SK-N-SH treated with all-trans-retinoic acid at 6 μM for 48 hours (cell line): Measurements from ENCODE around the gene SLC2A4.

Source experiments
- ATAC-seq: fragments of 200-7000 bp; cut with Tn5 transposase; 3 replicates; pipeline ENCODE4 v1.9.1; 2020; ENCODE audit warnings: mild to moderate bottlenecking, moderate library complexity
- BACH2 ChIP-seq: fragments of 250-450 bp; sonication (Bioruptor Pico); IDR thresholded peaks from 2 replicates; pipeline ENCODE4 v1.9.0; 2021; ENCODE audit warnings: mild to moderate bottlenecking, borderline replicate concordance
- CSDC2 ChIP-seq: fragments of 250-450 bp; sonication (Bioruptor Pico); IDR thresholded peaks from 2 replicates; pipeline ENCODE4 v1.5.0; 2020; ENCODE audit warnings: mild to moderate bottlenecking, moderate library complexity
- ESRRG ChIP-seq: fragments of 250-450 bp; sonication (Bioruptor Pico); IDR thresholded peaks from 2 replicates; pipeline ENCODE4 v1.6.1; 2021; ENCODE audit warnings: mild to moderate bottlenecking
- GLIS3 ChIP-seq: fragments of 250-450 bp; sonication (Bioruptor Pico); IDR thresholded peaks from 2 replicates; pipeline ENCODE4 v1.5.0; 2020; ENCODE audit warnings: mild to moderate bottlenecking, moderate library complexity
- ISL1 ChIP-seq: fragments of 250-450 bp; sonication (Bioruptor Pico); IDR thresholded peaks from 2 replicates; pipeline ENCODE4 v2.1.2; 2022; ENCODE audit warnings: mild to moderate bottlenecking, moderate library complexity
- PPARA ChIP-seq: fragments of 250-450 bp; sonication (Bioruptor Pico); IDR thresholded peaks from 2 replicates; pipeline ENCODE4 v1.5.0; 2020; ENCODE audit warnings: mild to moderate bottlenecking, borderline replicate concordance
- RARB ChIP-seq: fragments of 250-450 bp; sonication (Bioruptor Pico); IDR thresholded peaks from 2 replicates; pipeline ENCODE4 v1.8.0; 2021; ENCODE audit warnings: mild to moderate bottlenecking, moderate library complexity
- SNAI2 ChIP-seq: fragments of 250-450 bp; sonication (Bioruptor Pico); IDR thresholded peaks from 2 replicates; pipeline ENCODE4 v1.5.0; 2020; ENCODE audit warnings: mild to moderate bottlenecking, moderate library complexity
- TCF4 ChIP-seq: fragments of 250-450 bp; sonication (Bioruptor Pico); IDR thresholded peaks from 2 replicates; pipeline ENCODE4 v1.8.0; 2021; ENCODE audit warnings: mild to moderate bottlenecking, moderate library complexity, borderline replicate concordance
- TOX ChIP-seq: fragments of 250-450 bp; sonication (Bioruptor Pico); IDR thresholded peaks from 2 replicates; pipeline ENCODE4 v1.8.0; 2021; ENCODE audit warnings: mild to moderate bottlenecking, moderate library complexity, borderline replicate concordance
- ZC3H10 ChIP-seq: fragments of 250-450 bp; sonication (Bioruptor Pico); IDR thresholded peaks from 2 replicates; pipeline ENCODE4 v1.5.1; 2021; ENCODE audit warnings: mild to moderate bottlenecking, moderate library complexity
- ZFP3 ChIP-seq: fragments of 250-450 bp; sonication (Bioruptor Pico); IDR thresholded peaks from 2 replicates; pipeline ENCODE4 v1.5.0; 2020; ENCODE audit warnings: mild to moderate bottlenecking, moderate library complexity
- ZFP30 ChIP-seq: fragments of 450-650 bp; formaldehyde crosslinking; IDR thresholded peaks from 2 replicates; pipeline ENCODE4 v1.5.0; 2022; ENCODE audit warnings: mild to moderate bottlenecking, moderate library complexity
- ZNF565 ChIP-seq: fragments of 450-650 bp; formaldehyde crosslinking; conservative IDR thresholded peaks from 2 replicates; pipeline ENCODE4 v1.5.0; 2020; ENCODE audit warnings: low read depth, mild to moderate bottlenecking, moderate library complexity
- ZNF8 ChIP-seq: fragments of 450-650 bp; formaldehyde crosslinking; IDR thresholded peaks from 2 replicates; pipeline ENCODE4 v1.5.0; 2020; ENCODE audit warnings: mild to moderate bottlenecking, moderate library complexity
- TF ChIP-seq, protein P1 (sequence below): fragments of 250-450 bp; sonication (Bioruptor Pico); IDR thresholded peaks from 2 replicates; pipeline ENCODE4 v1.8.0; 2020; ENCODE audit warnings: mild to moderate bottlenecking, moderate library complexity, borderline replicate concordance
- TF ChIP-seq, protein P2 (sequence below): fragments of 250-450 bp; sonication (Bioruptor Pico); IDR thresholded peaks from 2 replicates; pipeline ENCODE4 v1.5.1; 2021; ENCODE audit warnings: mild to moderate bottlenecking, moderate library complexity
- TF ChIP-seq, protein P3 (sequence below): fragments of 250-450 bp; sonication (Bioruptor Pico); IDR thresholded peaks from 2 replicates; pipeline ENCODE4 v1.5.1; 2020; ENCODE audit warnings: low read depth, mild to moderate bottlenecking, moderate library complexity
- TF ChIP-seq, protein P4 (sequence below): fragments of 250-450 bp; sonication (Bioruptor Pico); IDR thresholded peaks from 2 replicates; pipeline ENCODE4 v1.8.0; 2021; ENCODE audit warnings: low read depth, mild to moderate bottlenecking, moderate library complexity, borderline replicate concordance
- TF ChIP-seq, protein P5 (sequence below): fragments of 250-450 bp; sonication (Bioruptor Pico); IDR thresholded peaks from 2 replicates; pipeline ENCODE4 v1.5.0; 2020; ENCODE audit warnings: mild to moderate bottlenecking, moderate library complexity

Gene SLC2A4

DNA sequence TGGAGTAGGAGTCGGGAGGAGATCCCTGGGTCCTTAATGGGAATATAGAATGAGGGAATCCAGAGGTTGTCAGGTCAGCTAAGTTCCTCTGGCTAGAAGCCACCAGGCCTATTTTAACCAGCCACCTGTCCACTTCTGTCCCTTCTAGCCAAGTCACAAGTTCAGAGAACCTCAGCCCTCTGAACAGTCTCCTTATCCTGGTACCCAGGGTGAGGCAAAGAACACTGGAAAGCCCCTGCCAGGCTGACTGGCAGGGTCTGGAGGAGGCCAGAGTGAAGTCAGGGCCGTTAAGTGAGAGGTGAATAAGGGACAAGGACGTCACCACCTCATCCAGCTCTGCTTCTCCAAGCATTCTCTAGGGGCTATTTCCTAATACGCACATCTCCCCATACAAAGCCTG lies 32.7 kb upstream of the SLC2A4 start:
- TF ChIP-seq ZC3H10 (no peak), CSDC2 (CRISPR knock-in tag) (no peak), ZFP3 (CRISPR knock-in tag) (no peak), TOX (CRISPR knock-in tag) (no peak), ESRRG (CRISPR knock-in tag) (no peak), RARB (CRISPR knock-in tag) (no peak), TCF4 (CRISPR knock-in tag) (no peak), SNAI2 (no peak), ZNF8 (no peak), ZNF565 (no peak)
- TF ChIP-seq, protein P1, sequence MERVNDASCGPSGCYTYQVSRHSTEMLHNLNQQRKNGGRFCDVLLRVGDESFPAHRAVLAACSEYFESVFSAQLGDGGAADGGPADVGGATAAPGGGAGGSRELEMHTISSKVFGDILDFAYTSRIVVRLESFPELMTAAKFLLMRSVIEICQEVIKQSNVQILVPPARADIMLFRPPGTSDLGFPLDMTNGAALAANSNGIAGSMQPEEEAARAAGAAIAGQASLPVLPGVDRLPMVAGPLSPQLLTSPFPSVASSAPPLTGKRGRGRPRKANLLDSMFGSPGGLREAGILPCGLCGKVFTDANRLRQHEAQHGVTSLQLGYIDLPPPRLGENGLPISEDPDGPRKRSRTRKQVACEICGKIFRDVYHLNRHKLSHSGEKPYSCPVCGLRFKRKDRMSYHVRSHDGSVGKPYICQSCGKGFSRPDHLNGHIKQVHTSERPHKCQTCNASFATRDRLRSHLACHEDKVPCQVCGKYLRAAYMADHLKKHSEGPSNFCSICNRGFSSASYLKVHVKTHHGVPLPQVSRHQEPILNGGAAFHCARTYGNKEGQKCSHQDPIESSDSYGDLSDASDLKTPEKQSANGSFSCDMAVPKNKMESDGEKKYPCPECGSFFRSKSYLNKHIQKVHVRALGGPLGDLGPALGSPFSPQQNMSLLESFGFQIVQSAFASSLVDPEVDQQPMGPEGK (CRISPR knock-in tag) = no peak
- TF ChIP-seq, protein P2, sequence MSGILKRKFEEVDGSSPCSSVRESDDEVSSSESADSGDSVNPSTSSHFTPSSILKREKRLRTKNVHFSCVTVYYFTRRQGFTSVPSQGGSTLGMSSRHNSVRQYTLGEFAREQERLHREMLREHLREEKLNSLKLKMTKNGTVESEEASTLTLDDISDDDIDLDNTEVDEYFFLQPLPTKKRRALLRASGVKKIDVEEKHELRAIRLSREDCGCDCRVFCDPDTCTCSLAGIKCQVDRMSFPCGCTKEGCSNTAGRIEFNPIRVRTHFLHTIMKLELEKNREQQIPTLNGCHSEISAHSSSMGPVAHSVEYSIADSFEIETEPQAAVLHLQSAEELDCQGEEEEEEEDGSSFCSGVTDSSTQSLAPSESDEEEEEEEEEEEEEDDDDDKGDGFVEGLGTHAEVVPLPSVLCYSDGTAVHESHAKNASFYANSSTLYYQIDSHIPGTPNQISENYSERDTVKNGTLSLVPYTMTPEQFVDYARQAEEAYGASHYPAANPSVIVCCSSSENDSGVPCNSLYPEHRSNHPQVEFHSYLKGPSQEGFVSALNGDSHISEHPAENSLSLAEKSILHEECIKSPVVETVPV = no peak
- ATAC-seq = no peak

DNA sequence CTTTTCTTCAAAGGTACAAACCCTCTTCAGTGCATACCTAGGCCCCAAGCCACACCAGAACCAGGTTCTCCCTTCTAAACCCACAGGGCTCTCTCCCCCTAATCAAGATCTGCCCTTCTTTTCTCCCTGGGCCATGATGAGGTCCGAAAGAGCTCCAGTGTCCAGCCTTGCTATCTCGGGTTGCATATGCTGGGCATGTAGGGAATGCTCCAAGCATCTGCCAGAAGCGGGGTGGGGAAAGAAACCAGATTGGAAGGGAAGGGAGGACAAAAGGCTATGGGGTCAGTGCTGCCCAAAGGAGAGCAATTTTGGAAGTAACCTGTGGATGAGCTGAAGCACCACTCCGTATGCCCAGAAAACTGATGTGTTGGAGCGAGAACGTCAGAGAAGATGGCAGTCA lies 32.3 kb upstream of the SLC2A4 start:
- TF ChIP-seq ZFP30 (CRISPR knock-in tag) (no peak), ISL1 (no peak), CSDC2 (CRISPR knock-in tag) (no peak), BACH2 (CRISPR knock-in tag) (no peak), ZNF8 (no peak), ZC3H10 (no peak), ZFP3 (CRISPR knock-in tag) (no peak), RARB (CRISPR knock-in tag) (no peak), PPARA (no peak), TOX (CRISPR knock-in tag) (no peak), ESRRG (CRISPR knock-in tag) (no peak), SNAI2 (no peak), GLIS3 (CRISPR knock-in tag) (no peak)
- TF ChIP-seq, protein P2 = no peak
- TF ChIP-seq, protein P3, sequence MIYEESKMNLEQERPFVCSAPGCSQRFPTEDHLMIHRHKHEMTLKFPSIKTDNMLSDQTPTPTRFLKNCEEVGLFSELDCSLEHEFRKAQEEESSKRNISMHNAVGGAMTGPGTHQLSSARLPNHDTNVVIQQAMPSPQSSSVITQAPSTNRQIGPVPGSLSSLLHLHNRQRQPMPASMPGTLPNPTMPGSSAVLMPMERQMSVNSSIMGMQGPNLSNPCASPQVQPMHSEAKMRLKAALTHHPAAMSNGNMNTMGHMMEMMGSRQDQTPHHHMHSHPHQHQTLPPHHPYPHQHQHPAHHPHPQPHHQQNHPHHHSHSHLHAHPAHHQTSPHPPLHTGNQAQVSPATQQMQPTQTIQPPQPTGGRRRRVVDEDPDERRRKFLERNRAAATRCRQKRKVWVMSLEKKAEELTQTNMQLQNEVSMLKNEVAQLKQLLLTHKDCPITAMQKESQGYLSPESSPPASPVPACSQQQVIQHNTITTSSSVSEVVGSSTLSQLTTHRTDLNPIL (CRISPR knock-in tag) = no peak
- TF ChIP-seq, protein P4, sequence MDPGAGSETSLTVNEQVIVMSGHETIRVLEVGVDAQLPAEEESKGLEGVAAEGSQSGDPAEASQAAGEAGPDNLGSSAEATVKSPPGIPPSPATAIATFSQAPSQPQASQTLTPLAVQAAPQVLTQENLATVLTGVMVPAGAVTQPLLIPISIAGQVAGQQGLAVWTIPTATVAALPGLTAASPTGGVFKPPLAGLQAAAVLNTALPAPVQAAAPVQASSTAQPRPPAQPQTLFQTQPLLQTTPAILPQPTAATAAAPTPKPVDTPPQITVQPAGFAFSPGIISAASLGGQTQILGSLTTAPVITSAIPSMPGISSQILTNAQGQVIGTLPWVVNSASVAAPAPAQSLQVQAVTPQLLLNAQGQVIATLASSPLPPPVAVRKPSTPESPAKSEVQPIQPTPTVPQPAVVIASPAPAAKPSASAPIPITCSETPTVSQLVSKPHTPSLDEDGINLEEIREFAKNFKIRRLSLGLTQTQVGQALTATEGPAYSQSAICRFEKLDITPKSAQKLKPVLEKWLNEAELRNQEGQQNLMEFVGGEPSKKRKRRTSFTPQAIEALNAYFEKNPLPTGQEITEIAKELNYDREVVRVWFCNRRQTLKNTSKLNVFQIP (CRISPR knock-in tag) = no peak
- TF ChIP-seq, protein P5, sequence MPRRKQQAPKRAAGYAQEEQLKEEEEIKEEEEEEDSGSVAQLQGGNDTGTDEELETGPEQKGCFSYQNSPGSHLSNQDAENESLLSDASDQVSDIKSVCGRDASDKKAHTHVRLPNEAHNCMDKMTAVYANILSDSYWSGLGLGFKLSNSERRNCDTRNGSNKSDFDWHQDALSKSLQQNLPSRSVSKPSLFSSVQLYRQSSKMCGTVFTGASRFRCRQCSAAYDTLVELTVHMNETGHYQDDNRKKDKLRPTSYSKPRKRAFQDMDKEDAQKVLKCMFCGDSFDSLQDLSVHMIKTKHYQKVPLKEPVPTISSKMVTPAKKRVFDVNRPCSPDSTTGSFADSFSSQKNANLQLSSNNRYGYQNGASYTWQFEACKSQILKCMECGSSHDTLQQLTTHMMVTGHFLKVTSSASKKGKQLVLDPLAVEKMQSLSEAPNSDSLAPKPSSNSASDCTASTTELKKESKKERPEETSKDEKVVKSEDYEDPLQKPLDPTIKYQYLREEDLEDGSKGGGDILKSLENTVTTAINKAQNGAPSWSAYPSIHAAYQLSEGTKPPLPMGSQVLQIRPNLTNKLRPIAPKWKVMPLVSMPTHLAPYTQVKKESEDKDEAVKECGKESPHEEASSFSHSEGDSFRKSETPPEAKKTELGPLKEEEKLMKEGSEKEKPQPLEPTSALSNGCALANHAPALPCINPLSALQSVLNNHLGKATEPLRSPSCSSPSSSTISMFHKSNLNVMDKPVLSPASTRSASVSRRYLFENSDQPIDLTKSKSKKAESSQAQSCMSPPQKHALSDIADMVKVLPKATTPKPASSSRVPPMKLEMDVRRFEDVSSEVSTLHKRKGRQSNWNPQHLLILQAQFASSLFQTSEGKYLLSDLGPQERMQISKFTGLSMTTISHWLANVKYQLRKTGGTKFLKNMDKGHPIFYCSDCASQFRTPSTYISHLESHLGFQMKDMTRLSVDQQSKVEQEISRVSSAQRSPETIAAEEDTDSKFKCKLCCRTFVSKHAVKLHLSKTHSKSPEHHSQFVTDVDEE (CRISPR knock-in tag) = no peak
- TF ChIP-seq, protein P1 (CRISPR knock-in tag) = no peak
- no peak for ATAC-seq
